Measurements from ENCODE around the gene TGFBR3. TPM values are rescaled to one million over a fixed set of nuclear protein-coding genes. Genes with fewer than 3 reads are reported as not detected.

The TGFBR3 gene
- total and polyA plus RNA-seq, 2 of the 13 experiments (the other 11 are each of a cell fraction or from before 2014, with no cell fraction given): 76.5 to 195 TPM

- no peak overlapping the region for H2AFZ ChIP-seq (ENCODE audit: low read length)
- H3K4me2 ChIP-seq (ENCODE audit: low read depth, low read length): peak overlapping the region; percentile 78
- peak overlapping the region in 1 of 3 experiments; percentile 3; a peak in 1 of 6 replicates for H3K4me3 ChIP-seq (replicated peaks in 1 of 3; ENCODE audit: insufficient read depth in 1 of 3, low read depth in 2 of 3, low read length in 3 of 3)
- H3K9ac ChIP-seq (ENCODE audit: insufficient read depth, low read depth, low read length): peak overlapping the region; percentile 52
- H3K9me3 ChIP-seq (ENCODE audit: low read length): no peaks in the 10 kb centered on the region
- peak overlapping the region; percentile 66 for H3K27ac ChIP-seq (ENCODE audit: extremely low read length, insufficient read depth, low read length)
- ChIA-PET CTCF (ENCODE audit: low intra/inter-chr PET ratio, low total read pairs) (no interaction called here), POLR2A (interaction anchor here (0.6 to 2.2 kb wide), 9 partner anchors 10 to 1774 kb away, joined by 3 to 7 read pairs (median 4); no protein-coding TSS in a partner anchor)
- no TSS peak for BruUV-seq (replicated peaks)
- H3K27me3 ChIP-seq (ENCODE audit: control insufficient read depth in 1 of 2, insufficient read depth in 2 of 2, low read length in 2 of 2): no peaks in the 10 kb centered on the region
- DNase-seq (ENCODE audit: low spot score): peak; percentile 87
- ATAC-seq: peak; percentile 85
- intact Hi-C loops (cut with micrococcal nuclease; ENCODE audit: unreplicated experiment) (loop anchor here (5.0 kb wide), 1 partner anchor 37 kb away; no protein-coding TSS in a partner anchor), in situ Hi-C loops (cut with HindIII; ENCODE audit: extremely low pct_ligation_motif_present, low pct_unique_long_range_greater_than_20kb) (no loop called here)
- 12% methylated on average over 4 of the region's 6 CpGs for WGBS (ENCODE audit: low lambda C conversion rate)
- peak; percentile 85 for FAIRE-seq
- H3K36me3 ChIP-seq (replicated peaks in 1 of 2; ENCODE audit: control insufficient read depth in 1 of 2, insufficient read depth in 2 of 2, low read length in 2 of 2): peaks cover 3 to 7% of the 10 kb centered on the region in 2 experiments; a peak in 2 of 5 replicates
- H3K79me2 ChIP-seq (ENCODE audit: insufficient read depth, low read length): peaks cover 92% of the 10 kb centered on the region
- H4K20me1 ChIP-seq (ENCODE audit: insufficient read depth, low read length): no peaks in the 10 kb centered on the region
- H3K4me1 ChIP-seq (ENCODE audit: insufficient read depth, low read length): peaks cover 97% of the 10 kb centered on the region
- TF ChIP-seq GFI1 (CRISPR knock-in tag; IDR thresholded peaks at IDR 0.05; ENCODE audit: borderline replicate concordance): peak; percentile 49; the same call in 1 of the 2 replicates
- peak in 1 of 2 experiments; percentile 74; a peak in 1 of 4 replicates for TF ChIP-seq EP300 (IDR thresholded peaks at IDR 0.05; ENCODE audit: low read depth in 2 of 2, low read length in 2 of 2)
- TF ChIP-seq EP300 (CRISPR knock-in tag; IDR thresholded peaks at IDR 0.05; ENCODE audit: borderline replicate concordance): no peak; the same call in 1 of the 2 replicates
- peak; percentile 27; the same call in 1 of the 2 replicates for TF ChIP-seq MEIS2 (CRISPR knock-in tag; IDR thresholded peaks at IDR 0.05)
- no peak for TF ChIP-seq GLMP (CRISPR knock-in tag; IDR thresholded peaks at IDR 0.05; ENCODE audit: borderline replicate concordance)
- TF ChIP-seq ZGPAT (CRISPR knock-in tag; IDR thresholded peaks at IDR 0.05): peak; percentile 56; the same call in 1 of the 2 replicates
- TF ChIP-seq ZNF12 (CRISPR knock-in tag; IDR thresholded peaks at IDR 0.05): 0 out of 2 replicates have a peak, but pooled peaks have one; percentile 2
- peak; percentile 84; the same call in 1 of the 2 replicates for TF ChIP-seq TFAP4 (IDR thresholded peaks at IDR 0.05; ENCODE audit: borderline replicate concordance, low read depth)
- TF ChIP-seq ZNF414 (CRISPR knock-in tag; IDR thresholded peaks at IDR 0.05): no peak
- TF ChIP-seq PITX1 (CRISPR knock-in tag; IDR thresholded peaks at IDR 0.05): 0 out of 2 replicates have a peak, but pooled peaks have one; percentile 33
- peak; percentile 20; the same call in 1 of the 2 replicates for TF ChIP-seq NCOR1 (IDR thresholded peaks at IDR 0.05; ENCODE audit: borderline replicate concordance, low read length)
- no peak for TF ChIP-seq KDM5A (IDR thresholded peaks at IDR 0.05; ENCODE audit: borderline replicate concordance, low read length)
- peak; percentile 31; the same call in 1 of the 2 replicates for TF ChIP-seq MBD4 (IDR thresholded peaks at IDR 0.05; ENCODE audit: borderline replicate concordance, low read length)
- TF ChIP-seq NFKBIZ (CRISPR knock-in tag; IDR thresholded peaks at IDR 0.05): no peak
- TF ChIP-seq PHF21A (CRISPR knock-in tag; IDR thresholded peaks at IDR 0.05): peak; percentile 9; the same call in 1 of the 2 replicates
- TF ChIP-seq ZNF337 (CRISPR knock-in tag; IDR thresholded peaks at IDR 0.05; ENCODE audit: borderline replicate concordance, low read depth): no peak
- TF ChIP-seq TEF (CRISPR knock-in tag; IDR thresholded peaks at IDR 0.05): 0 out of 2 replicates have a peak, but pooled peaks have one; percentile 38
- TF ChIP-seq TBX2 (CRISPR knock-in tag; IDR thresholded peaks at IDR 0.05; ENCODE audit: borderline replicate concordance): peak; percentile 71
- peak; percentile 78 for TF ChIP-seq MED1 (CRISPR knock-in tag; IDR thresholded peaks at IDR 0.05)
Measured at GRCh38 chr1:91844862-91845528, 41.0 kb downstream of the TGFBR3 start.
